HCT116 (cell line): ENCODE results near the gene BBC3. TPM values are rescaled to one million over a fixed set of nuclear protein-coding genes. Genes with fewer than 3 reads are reported as not detected.

Experiments
- ATAC-seq: fragments of 200-7000 bp; cut with Tn5 transposase; 2 replicates; pipeline ENCODE4 v1.9.1; 2020; ENCODE audit warnings: mild to moderate bottlenecking, moderate library complexity
- BruUV-seq: library from RNA; stranded (reverse); fragments of 400-500 nt; replicated peaks from 2 replicates; lab custom pipeline; 2021; lab: Mats Ljungman, UMichigan
- CTCF ChIA-PET: fragments of 300-600 bp; sonication (Branson Sonifier 250); formaldehyde crosslinking; loops from one replicate; lab custom pipeline; 2021; ENCODE audit warnings: antibody characterized with exemption; lab: Charles Lee
- POLR2A ChIA-PET: fragments of 300-600, 350-600 bp; sonication (Branson Sonifier 250); formaldehyde crosslinking; loops from one replicate; lab custom pipeline; 2021; ENCODE audit warnings: antibody characterized with exemption; lab: Charles Lee
- RAD21 ChIA-PET, 2 experiments: fragments of 300-600 bp; sonication (Branson Sonifier 250); formaldehyde crosslinking; loops; one replicate each; lab custom pipeline; 2023; ENCODE audit warnings: low total read pairs in 2 of 2; ENCODE audit not compliant: uncharacterized antibody in 2 of 2, unreplicated experiment in 2 of 2, low non-redundant PET in 1 of 2; lab: Charles Lee
- DNase-seq: peaks from one replicate; pipeline ENCODE4 v3.0.0-alpha.2; 2010; ENCODE audit warnings: low read depth, low spot score
- H2AFZ ChIP-seq: fragments of 200-600 bp; shearing (Covaris generic), sonication (generic); 2 replicates; pipeline ENCODE4 v1.6.1; 2017; ENCODE audit warnings: low read depth, mixed run types, mixed read lengths, antibody characterized with exemption, low read length; ENCODE audit not compliant: poor library complexity, severe bottlenecking
- H3K27ac ChIP-seq: 2 replicates; pipeline ENCODE4 v1.5.1; 2012; ENCODE audit warnings: low read depth, low read length
- H3K27me3 ChIP-seq: fragments of 200-600 bp; sonication (generic); 2 replicates; pipeline ENCODE4 v1.6.1; 2016; ENCODE audit warnings: mixed run types, low read length, mixed read lengths; ENCODE audit not compliant: insufficient read depth
- H3K36me3 ChIP-seq, 2 experiments: fragments of 200-500 bp in 1 of 2; fragments of 200-600 bp in 1 of 2; sonication (Bioruptor generic) in 1 of 2; sonication (generic) in 1 of 2; 2 replicates each; pipeline versions ENCODE4 v1.5.1 to v1.6.1; 2014 to 2016; ENCODE audit warnings: low read length in 2 of 2, inconsistent platforms in 1 of 2, mixed read lengths in 1 of 2, mixed run types in 1 of 2; ENCODE audit not compliant: insufficient read depth in 2 of 2, control insufficient read depth in 1 of 2
- H3K4me1 ChIP-seq, 2 experiments: fragments of 200-600 bp in 1 of 2; sonication (generic) in 1 of 2; 2 replicates each; pipeline versions ENCODE4 v1.5.1 to v1.6.1; 2012 to 2017; ENCODE audit warnings: low read length in 2 of 2, inconsistent platforms in 1 of 2, mild to moderate bottlenecking in 1 of 2, mixed read lengths in 1 of 2, mixed run types in 1 of 2, moderate library complexity in 1 of 2; ENCODE audit not compliant: insufficient read depth in 2 of 2, control insufficient read depth in 1 of 2
- H3K4me2 ChIP-seq: fragments of 200-600 bp; sonication (generic); 2 replicates; pipeline ENCODE4 v1.6.1; 2017; ENCODE audit warnings: mixed run types, low read length, mixed read lengths
- H3K4me3 ChIP-seq, 2 experiments: fragments of 200-600 bp in 1 of 2; sonication (generic) in 1 of 2; replicated peaks in 1 of 2; 2 replicates each; pipeline ENCODE4 v1.5.1; 2011 to 2016; ENCODE audit warnings: low read length in 2 of 2, control low read depth in 1 of 2, low read depth in 1 of 2, mild to moderate bottlenecking in 1 of 2, mixed read lengths in 1 of 2, mixed run types in 1 of 2
- H3K79me2 ChIP-seq: fragments of 200-600 bp; sonication (generic); 2 replicates; pipeline ENCODE4 v1.6.1; 2017; ENCODE audit warnings: mild to moderate bottlenecking, mixed run types, low read length, moderate library complexity, mixed read lengths; ENCODE audit not compliant: insufficient read depth
- H3K9ac ChIP-seq: fragments of 200-600 bp; sonication (generic); 2 replicates; pipeline ENCODE4 v1.6.1; 2016; ENCODE audit warnings: low read length, mixed read lengths
- H3K9me2 ChIP-seq: fragments of 200-600 bp; sonication (generic), shearing (Covaris generic); 2 replicates; pipeline ENCODE4 v1.6.1; 2017; ENCODE audit warnings: mixed run types, mild to moderate bottlenecking, moderate library complexity; ENCODE audit not compliant: insufficient read depth
- H3K9me3 ChIP-seq, 2 experiments: fragments of 200-500 bp in 1 of 2; fragments of 200-600 bp in 1 of 2; sonication (Bioruptor generic) in 1 of 2; sonication (generic) in 1 of 2; 2 replicates each; pipeline ENCODE4 v1.6.1; 2014 to 2017; ENCODE audit warnings: low read length in 2 of 2, mixed read lengths in 2 of 2, inconsistent platforms in 1 of 2, low read depth in 1 of 2, mild to moderate bottlenecking in 1 of 2, mixed run types in 1 of 2, moderate library complexity in 1 of 2; ENCODE audit not compliant: control insufficient read depth in 1 of 2, insufficient read depth in 1 of 2
- H4K20me1 ChIP-seq: fragments of 200-600 bp; sonication (generic), shearing (Covaris generic); 2 replicates; pipeline ENCODE4 v1.6.1; 2017; ENCODE audit warnings: mixed run types, mild to moderate bottlenecking, moderate library complexity; ENCODE audit not compliant: insufficient read depth
- CBX3 ChIP-seq: IDR thresholded peaks from 2 replicates; pipeline ENCODE4 v1.6.1; 2012; ENCODE audit warnings: low read depth
- CEBPB ChIP-seq: IDR thresholded peaks from 2 replicates; pipeline ENCODE4 v1.6.1; 2012; ENCODE audit warnings: low read depth
- EZH2 ChIP-seq: fragments of 200-600 bp; sonication (generic); IDR thresholded peaks from 2 replicates; pipeline ENCODE4 v1.6.1; 2017; ENCODE audit warnings: antibody characterized with exemption, mixed run types
- JUND ChIP-seq: IDR thresholded peaks from 2 replicates; pipeline ENCODE4 v1.6.1; 2012
- MAX ChIP-seq: IDR thresholded peaks from 2 replicates; pipeline ENCODE4 v1.6.1; 2012
- POLR2AphosphoS5 ChIP-seq: IDR thresholded peaks from 2 replicates; pipeline ENCODE4 v1.6.1; 2011; ENCODE audit warnings: mild to moderate bottlenecking, low read depth, low read length, moderate library complexity
- RAD21 ChIP-seq: IDR thresholded peaks from 2 replicates; pipeline ENCODE4 v1.6.1; 2012; ENCODE audit warnings: low read depth, mild to moderate bottlenecking
- REST ChIP-seq: IDR thresholded peaks from 2 replicates; pipeline ENCODE4 v1.6.1; 2012; ENCODE audit warnings: low read depth
- SRF ChIP-seq: IDR thresholded peaks from 2 replicates; pipeline ENCODE4 v1.6.1; 2012; ENCODE audit warnings: low read depth
- TCF7L2 ChIP-seq: IDR thresholded peaks from 2 replicates; pipeline ENCODE4 v1.7.0; 2011; ENCODE audit warnings: borderline replicate concordance, inconsistent platforms; ENCODE audit not compliant: insufficient read depth, insufficient read length; ENCODE audit errors: extremely low read depth
- YY1 ChIP-seq: IDR thresholded peaks from 2 replicates; pipeline ENCODE4 v1.6.1; 2011; ENCODE audit warnings: low read length, low read depth, moderate library complexity, mild to moderate bottlenecking; ENCODE audit not compliant: insufficient replicate concordance; ENCODE audit errors: extremely low read depth
- ZFX ChIP-seq: fragments of 450-650 bp; IDR thresholded peaks from 2 replicates; pipeline ENCODE4 v1.6.1; 2017
- ZNF274 ChIP-seq: fragments of 200-500 bp; sonication (Bioruptor generic); IDR thresholded peaks from 2 replicates; pipeline ENCODE4 v1.6.1; 2014; ENCODE audit warnings: mild to moderate bottlenecking, low read depth, low read length, inconsistent platforms
- intact Hi-C: fragments of 100-400 bp; cut with micrococcal nuclease; formaldehyde crosslinking; loops from 2 replicates; pipeline ENCODE4 v1.10.0; 2022
- total RNA-seq: library from RNA; stranded (reverse); gene quantifications from one replicate; pipeline ENCODE4 v1.2.1, GENCODE V29; 2021; ENCODE audit not compliant: unreplicated experiment
- TF ChIP-seq, protein P1 (sequence below), 3 experiments: fragments of 200-600 bp in 1 of 3; sonication (generic) in 1 of 3; IDR thresholded peaks in 2 of 3; conservative IDR thresholded peaks in 1 of 3; 2 replicates each; pipeline ENCODE4 v1.5.1; 2012 to 2017; ENCODE audit warnings: low read depth in 2 of 3, low read length in 2 of 3, antibody characterized with exemption in 1 of 3, borderline replicate concordance in 1 of 3, control low read depth in 1 of 3, mild to moderate bottlenecking in 1 of 3, mixed read lengths in 1 of 3, mixed run types in 1 of 3, moderate library complexity in 1 of 3; ENCODE audit not compliant: insufficient read depth in 1 of 3

Gene BBC3
- total RNA-seq, 1 experiment from 2014 or later: 45.0 TPM

DNA sequence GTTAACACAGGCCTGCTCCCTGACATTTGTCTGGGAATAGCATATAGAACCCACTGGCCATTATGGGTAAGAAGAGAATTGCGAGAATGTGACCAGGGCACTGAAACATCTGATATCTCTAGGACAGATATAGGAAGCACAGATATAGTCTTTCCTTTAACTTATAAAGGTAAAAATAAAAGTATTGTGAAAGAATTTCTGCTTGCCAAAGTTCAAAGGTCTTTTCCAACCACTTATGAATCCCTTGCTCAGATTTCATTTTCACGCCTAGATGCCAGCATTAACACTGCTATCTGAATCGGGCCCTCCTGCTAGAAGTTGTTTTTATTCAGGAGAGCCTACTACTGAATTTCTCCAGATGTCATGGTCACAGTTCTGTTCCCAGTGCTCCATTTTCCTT, 27.7 kb downstream of the BBC3 start:
- H3K4me2 ChIP-seq: no peak overlapping the region
- H3K9me2 ChIP-seq: no peaks in the 10 kb centered on the region
- no peak for TF ChIP-seq CEBPB
- no peak for TF ChIP-seq RAD21
- TF ChIP-seq, all 23 proteins: peak for 0
- intact Hi-C loops: no loop called here
- Histone ChIP-seq H3K9ac (no peak overlapping the region), H3K4me3 (no peak overlapping the region), H3K36me3 (peaks cover 32 to 61% of the 10 kb centered on the region in 2 experiments), H3K27ac (peak overlapping the region; percentile 21; the same call in 1 of the 2 replicates), H2AFZ (no peak overlapping the region), H3K4me1 (no peaks in the 10 kb centered on the region), H3K9me3 (no peaks in the 10 kb centered on the region), H3K79me2 (peaks cover 9% of the 10 kb centered on the region; the same call in 1 of the 2 replicates), H3K27me3 (no peaks in the 10 kb centered on the region), H4K20me1 (no peaks in the 10 kb centered on the region)
- BruUV-seq: no TSS peak
- RAD21 ChIA-PET: no interaction called here
- DNase-seq: no peak
- ATAC-seq: no peak
- POLR2A ChIA-PET: no interaction called here
- CTCF ChIA-PET: no interaction called here

GRCh38 chr19:47200530-47200929, 30.5 kb downstream of the BBC3 start:
- intact Hi-C loops: no loop called here
- ATAC-seq (no peak), DNase-seq (no peak)
- peaks cover 24 to 46% of the 10 kb centered on the region in 2 experiments for H3K36me3 ChIP-seq
- ChIA-PET CTCF (interaction anchor here (1.8 to 2.5 kb wide), 2 partner anchors 10 to 43 kb away, joined by 4 to 11 read pairs; no protein-coding TSS in a partner anchor), RAD21 (no interaction called here), POLR2A (interaction anchor here (0.8 to 1.4 kb wide), 2 partner anchors 25 to 283 kb away, joined by 3 to 6 read pairs; no protein-coding TSS in a partner anchor)
- H3K27ac ChIP-seq: no peak overlapping the region
- TF ChIP-seq CBX3: no peak
- no peak for TF ChIP-seq EZH2
- no peak for TF ChIP-seq ZNF274
- no peak for TF ChIP-seq YY1
- no peak for TF ChIP-seq POLR2AphosphoS5
- no peak for TF ChIP-seq RAD21
- no peak for TF ChIP-seq REST
- no peak for TF ChIP-seq MAX
- TF ChIP-seq, protein P1, sequence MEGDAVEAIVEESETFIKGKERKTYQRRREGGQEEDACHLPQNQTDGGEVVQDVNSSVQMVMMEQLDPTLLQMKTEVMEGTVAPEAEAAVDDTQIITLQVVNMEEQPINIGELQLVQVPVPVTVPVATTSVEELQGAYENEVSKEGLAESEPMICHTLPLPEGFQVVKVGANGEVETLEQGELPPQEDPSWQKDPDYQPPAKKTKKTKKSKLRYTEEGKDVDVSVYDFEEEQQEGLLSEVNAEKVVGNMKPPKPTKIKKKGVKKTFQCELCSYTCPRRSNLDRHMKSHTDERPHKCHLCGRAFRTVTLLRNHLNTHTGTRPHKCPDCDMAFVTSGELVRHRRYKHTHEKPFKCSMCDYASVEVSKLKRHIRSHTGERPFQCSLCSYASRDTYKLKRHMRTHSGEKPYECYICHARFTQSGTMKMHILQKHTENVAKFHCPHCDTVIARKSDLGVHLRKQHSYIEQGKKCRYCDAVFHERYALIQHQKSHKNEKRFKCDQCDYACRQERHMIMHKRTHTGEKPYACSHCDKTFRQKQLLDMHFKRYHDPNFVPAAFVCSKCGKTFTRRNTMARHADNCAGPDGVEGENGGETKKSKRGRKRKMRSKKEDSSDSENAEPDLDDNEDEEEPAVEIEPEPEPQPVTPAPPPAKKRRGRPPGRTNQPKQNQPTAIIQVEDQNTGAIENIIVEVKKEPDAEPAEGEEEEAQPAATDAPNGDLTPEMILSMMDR (IDR thresholded peaks at IDR 0.05 in 2 of 3, conservative IDR thresholded peaks at IDR 0.05 in 1 of 3; ENCODE audit: borderline replicate concordance in 1 of 3, insufficient read depth in 1 of 3, low read depth in 2 of 3, low read length in 2 of 3): no peak
- no peak for TF ChIP-seq TCF7L2
- TF ChIP-seq ZFX: no peak
- TF ChIP-seq SRF: no peak
- TF ChIP-seq JUND: no peak
- H2AFZ ChIP-seq: no peak overlapping the region
- H3K27me3 ChIP-seq: no peaks in the 10 kb centered on the region
- H3K9me3 ChIP-seq: no peaks in the 10 kb centered on the region
- BruUV-seq: no TSS peak
- H3K9ac ChIP-seq: no peak overlapping the region
- H4K20me1 ChIP-seq: no peaks in the 10 kb centered on the region
- no peaks in the 10 kb centered on the region for H3K9me2 ChIP-seq
- no peaks in the 10 kb centered on the region for H3K4me1 ChIP-seq
- H3K4me3 ChIP-seq: no peak overlapping the region
- H3K4me2 ChIP-seq: no peak overlapping the region
- peaks cover 19% of the 10 kb centered on the region; the same call in 1 of the 2 replicates for H3K79me2 ChIP-seq
